Measurements from ENCODE around the gene GIGYF1.

GRCh38 chr7:100681491-100682227 is 12.4 kb downstream of the GIGYF1 start:
- no peak for TF ChIP-seq POLR2AphosphoS5 (IDR thresholded peaks at IDR 0.05; ENCODE audit: borderline replicate concordance, low read depth, low read length)
- TF ChIP-seq EZH2 (IDR thresholded peaks at IDR 0.05), result no peak
